Testis (tissue), 2 donors: Measurements from ENCODE around the gene SIL1.

ENCODE experiments used
- CTCF ChIP-seq, 3 experiments: fragments of 450-650 bp in 2 of 3; fragments of 200-600 bp in 1 of 3; sonication (generic) in 1 of 3; IDR thresholded peaks; one replicate each; pipeline ENCODE4 v1.5.1; 2016 to 2019; ENCODE audit warnings: antibody characterized with exemption in 3 of 3, mild to moderate bottlenecking in 2 of 3, moderate library complexity in 1 of 3
- POLR2A ChIP-seq: fragments of 450-650 bp; IDR thresholded peaks from one replicate; pipeline ENCODE4 v1.6.1; 2017; ENCODE audit warnings: antibody characterized with exemption, mild to moderate bottlenecking, moderate library complexity

GRCh38 chr5:138985256-138985655 is 212.9 kb downstream of the SIL1 start:
- TF ChIP-seq CTCF (IDR thresholded peaks at IDR 0.05), result no peak
- no peak for TF ChIP-seq POLR2A
